ENCODE data around the gene SCLT1.
"Not testable (repeated sequence)": the region's sequence is repeated elsewhere in the genome, so short reads cannot be mapped to it uniquely, and the experiment has no call there.

The SCLT1 gene

DNA sequence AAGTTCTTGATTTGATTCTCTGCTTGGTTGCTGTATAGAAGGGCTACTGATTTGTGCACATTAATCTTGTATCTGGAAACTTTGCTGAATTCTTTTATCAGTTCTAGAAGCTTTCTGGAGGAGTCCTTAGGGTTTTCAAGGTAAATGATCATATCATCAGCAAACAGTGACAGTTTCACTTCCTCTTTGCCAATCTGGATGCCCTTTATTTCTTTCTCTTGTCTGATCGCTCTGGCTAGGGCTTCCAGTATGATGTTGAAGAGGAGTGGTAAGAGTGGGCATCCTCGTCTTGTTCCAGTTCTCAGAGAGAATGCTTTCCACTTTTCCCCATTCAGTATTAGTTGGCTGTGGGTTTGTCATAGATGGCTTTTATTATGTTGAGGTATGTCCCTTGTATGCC lies 23.8 kb downstream of the SCLT1 start:
- DNase-seq (ENCODE audit: low read depth) = not testable (repeated sequence)

GRCh38 chr4:129064717-129065116 lies 28.6 kb downstream of the SCLT1 start:
- DNase-seq (ENCODE audit: low read depth) = no peak

DNA sequence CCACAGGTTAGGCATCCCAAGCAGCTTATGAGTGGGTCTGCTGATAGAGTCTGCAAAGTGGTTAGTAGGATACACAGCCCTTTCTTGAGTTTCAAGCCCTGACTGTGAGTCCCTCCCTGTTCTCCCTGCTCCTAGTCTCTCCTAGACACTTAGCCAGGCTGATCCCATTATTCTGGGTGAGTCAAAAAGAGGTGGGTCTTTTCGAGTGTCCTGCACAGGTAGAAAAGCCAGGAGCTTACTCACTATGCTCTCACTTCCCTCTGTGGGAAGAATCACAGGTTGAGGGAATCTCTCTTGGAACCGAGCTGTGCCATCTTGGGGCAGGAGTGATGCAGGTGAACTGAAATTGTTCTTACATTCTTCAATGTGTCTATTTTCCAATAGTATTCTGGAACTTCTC lies 29.7 kb downstream of the SCLT1 start:
- DNase-seq (ENCODE audit: low read depth) = no peak

GRCh38 chr4:129062580-129062979 lies 30.8 kb downstream of the SCLT1 start:
- no peak for DNase-seq (ENCODE audit: low read depth)

DNA sequence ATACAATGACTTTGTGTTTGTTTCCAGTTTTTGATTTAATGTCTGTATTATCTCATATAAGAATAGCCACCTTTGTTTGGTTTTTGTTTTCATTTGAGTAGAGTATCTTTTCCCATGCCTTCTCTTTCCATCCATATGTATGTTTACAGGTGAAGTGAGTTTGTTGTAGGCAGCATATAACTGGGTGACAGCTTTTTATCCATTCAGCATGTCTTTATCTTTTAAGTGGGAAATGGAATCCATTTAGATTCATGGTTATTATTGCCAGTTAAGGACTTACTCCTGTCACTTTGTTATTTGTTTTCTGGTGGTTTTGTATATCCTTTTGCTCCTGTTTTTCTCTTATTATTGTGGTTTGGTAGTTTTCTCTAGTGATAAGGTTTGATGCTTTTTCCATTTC lies 34.3 kb downstream of the SCLT1 start:
- DNase-seq (ENCODE audit: low read depth) = no peak

DNA sequence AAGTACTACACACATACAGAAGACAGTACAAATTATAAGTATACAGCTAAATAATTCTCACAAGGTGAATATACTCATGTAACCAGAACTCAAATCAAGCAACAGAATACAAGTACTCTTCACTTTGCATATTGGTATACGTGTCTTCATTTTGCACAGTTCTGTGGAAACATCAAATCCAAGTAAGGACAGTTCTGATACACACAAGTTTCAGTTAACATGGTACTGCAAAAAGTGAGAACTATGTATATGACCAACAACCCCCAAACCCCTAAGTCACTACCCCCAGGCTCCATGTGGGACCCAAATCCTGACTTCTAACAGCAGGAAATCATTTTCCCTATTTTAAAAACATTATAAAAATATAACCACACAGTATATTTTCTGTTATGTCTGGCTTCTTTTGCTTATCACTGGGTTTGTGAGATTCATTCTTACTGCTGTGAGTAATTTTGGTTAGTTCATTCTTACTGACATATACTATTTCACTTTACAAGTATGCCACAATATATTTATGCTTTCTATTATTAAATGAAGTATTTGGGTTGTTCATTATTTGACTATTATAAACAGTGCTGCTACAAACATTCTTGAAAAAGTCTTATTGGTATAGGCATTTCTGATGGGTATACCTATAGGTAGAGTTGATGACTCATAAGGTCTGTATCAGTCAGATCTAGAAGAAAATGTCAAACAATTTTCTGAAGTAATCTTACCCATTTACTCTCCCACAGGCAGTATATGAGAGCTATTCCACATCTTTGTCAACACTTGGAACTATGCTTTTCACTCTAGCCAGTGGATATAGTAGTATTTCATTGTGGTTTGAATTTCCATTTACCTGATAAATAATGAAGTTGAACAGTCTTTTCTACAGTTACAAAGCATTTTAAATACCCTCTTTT lies 47.0 kb downstream of the SCLT1 start:
- no peak for DNase-seq (ENCODE audit: low read depth)

DNA sequence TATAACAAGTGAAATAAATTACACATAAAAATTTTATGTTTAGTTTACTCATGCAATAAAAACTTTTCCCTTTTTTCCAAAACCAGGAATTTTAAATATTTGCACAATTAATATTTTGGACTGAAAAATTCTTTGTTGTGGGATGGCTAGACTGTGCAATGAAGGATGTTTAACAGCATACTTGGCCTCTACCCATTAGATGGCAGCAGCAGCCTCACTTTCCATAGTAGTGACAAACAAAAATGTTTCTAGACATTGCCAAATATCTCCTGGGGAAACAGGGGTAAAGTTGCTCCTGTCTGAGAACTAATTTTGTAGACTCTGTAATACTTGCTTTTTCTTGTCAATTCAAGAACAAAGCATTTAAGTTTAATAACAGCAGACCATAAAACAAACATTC lies 49.8 kb downstream of the SCLT1 start:
- DNase-seq (ENCODE audit: low read depth) = no peak

- DNase-seq (ENCODE audit: low read depth) = no peak
These were observed 52.9 kb downstream of the SCLT1 start for GRCh38 chr4:129040471-129040870.

DNA sequence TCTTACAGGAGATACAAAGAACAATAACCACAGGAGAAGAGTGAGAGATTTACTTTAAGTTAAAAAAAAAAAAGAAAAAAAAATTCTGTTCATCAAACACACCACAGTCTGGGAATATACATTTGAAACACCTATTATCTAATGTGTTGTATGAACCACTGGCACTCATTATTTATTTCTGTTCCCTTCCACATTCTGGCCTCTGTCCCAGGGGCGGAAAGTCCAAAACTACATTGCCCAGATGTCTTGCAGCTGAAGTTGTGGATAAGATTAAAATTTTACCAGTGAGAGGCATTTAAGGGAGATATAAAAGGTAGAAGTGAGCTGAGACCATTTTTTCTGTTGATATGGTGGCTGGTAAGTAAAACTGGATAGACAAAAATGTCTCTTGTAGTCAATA lies 56.2 kb downstream of the SCLT1 start:
- no peak for DNase-seq (ENCODE audit: low read depth)

GRCh38 chr4:129014566-129015509 lies 78.5 kb downstream of the SCLT1 start:
- no peak for DNase-seq (ENCODE audit: low read depth)

DNA sequence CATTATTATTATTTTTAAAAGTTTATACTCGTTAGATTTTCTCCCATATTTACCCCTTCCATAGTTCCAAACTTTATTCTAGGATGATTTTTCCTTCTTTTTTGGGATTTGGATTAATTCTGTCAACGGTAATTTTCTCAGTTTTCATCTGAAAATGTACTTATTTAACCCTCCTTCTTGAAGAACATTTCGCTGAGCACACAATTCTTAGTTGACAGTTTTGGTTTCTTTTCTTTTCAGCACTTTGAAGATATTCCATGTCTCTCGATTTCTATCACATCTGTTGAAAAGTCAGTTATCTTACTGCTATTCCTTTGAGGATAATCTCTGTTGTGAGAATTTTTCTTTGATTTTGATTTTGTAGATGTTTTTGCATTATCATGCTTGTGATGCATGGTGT lies 85.2 kb downstream of the SCLT1 start:
- no peak for DNase-seq (ENCODE audit: low read depth)

- no peak for DNase-seq (ENCODE audit: low read depth)
These were observed 106.4 kb downstream of the SCLT1 start for GRCh38 chr4:128986908-128987307.

DNA sequence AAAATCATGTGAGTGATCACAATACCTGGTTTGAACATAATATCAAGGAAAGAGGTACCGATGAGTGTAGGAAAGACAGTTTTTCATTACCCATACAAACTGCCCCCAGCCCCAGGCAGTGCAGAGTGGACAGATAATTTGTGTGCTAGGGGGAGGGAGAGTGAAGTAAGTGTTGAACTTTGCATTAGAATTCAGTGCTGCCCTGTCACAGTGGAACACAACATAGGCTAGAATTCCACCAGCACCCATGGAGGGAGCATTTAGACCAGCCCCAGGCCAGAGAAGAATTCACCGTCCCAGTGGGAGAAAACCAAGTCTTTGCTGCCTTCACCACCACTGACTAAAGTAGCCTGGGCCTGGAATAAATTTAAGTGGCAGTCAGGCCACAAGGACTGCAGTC lies 107.3 kb downstream of the SCLT1 start:
- DNase-seq (ENCODE audit: low read depth) = no peak

GRCh38 chr4:128983771-128984485 lies 109.4 kb downstream of the SCLT1 start:
- no peak for DNase-seq (ENCODE audit: low read depth)

DNA sequence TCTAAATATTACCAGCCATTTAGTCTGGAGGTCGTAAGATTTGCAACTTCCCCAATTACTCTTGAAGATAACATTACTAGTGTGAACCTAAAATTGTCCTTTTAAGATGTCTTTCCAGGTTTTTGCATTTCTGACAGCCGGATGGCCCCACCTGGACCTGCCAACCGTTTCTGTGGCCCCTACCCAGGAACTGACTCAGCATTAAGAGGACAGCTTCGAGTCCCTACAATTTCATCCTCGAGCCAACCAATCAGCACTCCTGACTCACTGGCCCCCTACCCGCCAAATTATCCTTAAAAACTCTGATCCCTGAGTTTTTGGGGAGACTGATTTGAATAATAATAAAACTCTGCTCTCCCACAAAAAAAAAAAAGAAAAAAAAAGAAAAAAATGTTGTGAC lies 112.0 kb downstream of the SCLT1 start:
- no peak for DNase-seq (ENCODE audit: low read depth)

- no peak for DNase-seq (ENCODE audit: low read depth)
These were observed 112.5 kb downstream of the SCLT1 start for GRCh38 chr4:128980816-128981326.

DNA sequence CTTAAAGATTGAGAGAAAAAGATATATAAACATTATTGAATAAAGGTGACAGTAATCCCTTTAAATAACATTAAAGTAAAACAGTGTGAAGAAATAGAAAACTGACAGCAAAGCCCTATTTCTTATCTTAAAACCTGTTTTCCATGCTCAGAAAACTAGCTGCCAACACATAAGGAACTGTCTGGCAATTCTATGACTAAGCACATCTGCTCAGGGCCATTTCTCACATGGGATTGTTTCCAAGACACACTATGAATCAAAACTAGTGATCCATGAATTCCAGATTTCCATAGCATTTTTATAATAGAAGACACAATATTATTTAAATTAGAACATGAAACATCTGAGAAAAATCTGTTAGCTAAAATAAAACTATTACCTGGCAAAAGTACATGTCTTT lies 113.4 kb downstream of the SCLT1 start:
- DNase-seq (ENCODE audit: low read depth) = no peak

DNA sequence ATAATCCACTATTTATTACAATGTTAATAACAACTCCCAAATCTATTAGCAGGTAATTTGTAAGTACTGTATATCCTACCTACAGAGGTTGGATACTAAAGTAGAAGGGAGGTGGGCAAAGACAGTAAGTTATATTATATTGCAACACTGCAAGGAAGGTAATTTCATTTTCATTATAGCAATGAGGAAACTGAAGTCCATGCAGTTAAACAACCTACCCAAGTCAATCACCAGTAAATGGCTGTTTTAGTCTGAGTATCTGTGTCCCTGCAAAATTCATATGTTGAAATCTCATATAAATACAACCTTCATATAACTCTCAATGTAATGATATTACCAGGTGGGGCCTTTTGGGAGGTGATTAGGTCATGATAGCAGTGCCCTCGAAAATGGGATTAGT lies 114.4 kb downstream of the SCLT1 start:
- DNase-seq (ENCODE audit: low read depth) = no peak

GRCh38 chr4:128974136-128974581 lies 119.2 kb downstream of the SCLT1 start:
- DNase-seq (ENCODE audit: low read depth) = no peak

GRCh38 chr4:128973384-128973783 lies 120.0 kb downstream of the SCLT1 start:
- no peak for DNase-seq (ENCODE audit: low read depth)

DNA sequence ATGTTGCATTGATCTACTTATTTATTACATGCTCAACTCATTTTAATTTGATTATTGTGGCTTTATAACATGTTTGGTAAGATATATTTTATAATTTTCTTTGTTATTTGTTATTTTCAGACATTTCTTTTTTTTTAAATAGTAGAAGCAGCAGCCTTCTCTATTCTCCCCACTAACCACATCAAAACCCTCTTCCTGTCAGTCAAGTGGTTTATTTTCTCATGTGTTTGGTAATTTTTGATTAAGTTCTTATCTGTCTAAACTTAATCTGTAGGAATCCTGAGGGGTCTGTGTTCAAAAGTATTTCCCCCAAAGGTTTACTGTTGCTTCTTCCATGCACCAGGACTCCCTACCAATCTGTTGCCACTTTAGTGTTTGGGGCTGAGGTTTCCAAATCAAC lies 131.9 kb downstream of the SCLT1 start:
- no peak for DNase-seq (ENCODE audit: low read depth)

DNA sequence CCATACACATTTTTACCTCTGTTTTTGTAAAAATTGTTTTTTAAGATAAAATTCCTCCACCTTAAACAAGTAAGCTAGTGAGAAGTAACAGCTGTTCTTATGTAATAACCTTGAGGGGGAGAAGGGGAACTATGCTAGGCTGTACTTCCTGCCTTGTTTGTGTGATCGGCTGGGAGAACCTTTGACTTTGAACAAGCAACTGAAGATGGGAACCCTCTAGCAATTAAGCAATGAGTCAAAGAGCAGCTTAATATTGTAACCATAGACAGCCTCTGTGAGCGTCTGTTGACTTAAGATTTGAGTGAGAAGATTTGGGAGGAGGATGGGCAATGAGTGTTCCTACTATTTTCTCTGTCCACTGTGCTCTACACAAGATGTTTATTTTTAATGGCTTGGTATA lies 135.1 kb downstream of the SCLT1 start:
- DNase-seq (ENCODE audit: low read depth) = no peak

All from activated T-helper 1 cell treated with Interleukin-2 at 50 U/mL for 16 hours (primary cell).